HG03457 (cell line): ENCODE data around the gene GRIA1.

Source experiments
- ATAC-seq: cut with Tn5 transposase; IDR thresholded peaks from one replicate; pipeline ENCODE4 v1.9.1; 2021; ENCODE audit warnings: moderate number of reproducible peaks; ENCODE audit not compliant: unreplicated experiment

Gene GRIA1

DNA sequence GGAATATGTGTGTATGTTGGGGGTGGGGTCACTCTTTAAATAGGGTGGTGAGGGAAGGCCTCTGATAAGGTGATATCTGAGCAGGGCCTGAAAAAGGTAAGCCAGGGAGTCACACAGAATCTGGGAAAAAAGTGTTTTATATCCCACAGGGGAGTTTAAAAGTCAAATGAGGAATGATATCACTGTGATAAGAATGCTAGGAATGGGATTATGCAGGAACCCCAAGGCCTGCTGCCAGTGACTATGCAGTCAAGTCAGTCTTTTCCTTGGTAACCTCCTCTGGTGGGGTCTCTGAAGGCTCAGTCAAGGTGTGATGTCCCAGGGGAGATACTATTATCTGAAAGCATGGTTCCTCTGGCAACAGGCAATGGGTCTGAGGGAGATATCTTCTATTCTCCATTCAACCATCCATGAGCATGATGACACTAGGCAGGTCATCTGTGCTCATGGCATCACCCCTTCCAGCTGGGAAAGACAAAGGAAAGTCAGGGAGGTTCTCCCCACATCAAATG, 53.5 kb downstream of the GRIA1 start:
- ATAC-seq = no peak

DNA sequence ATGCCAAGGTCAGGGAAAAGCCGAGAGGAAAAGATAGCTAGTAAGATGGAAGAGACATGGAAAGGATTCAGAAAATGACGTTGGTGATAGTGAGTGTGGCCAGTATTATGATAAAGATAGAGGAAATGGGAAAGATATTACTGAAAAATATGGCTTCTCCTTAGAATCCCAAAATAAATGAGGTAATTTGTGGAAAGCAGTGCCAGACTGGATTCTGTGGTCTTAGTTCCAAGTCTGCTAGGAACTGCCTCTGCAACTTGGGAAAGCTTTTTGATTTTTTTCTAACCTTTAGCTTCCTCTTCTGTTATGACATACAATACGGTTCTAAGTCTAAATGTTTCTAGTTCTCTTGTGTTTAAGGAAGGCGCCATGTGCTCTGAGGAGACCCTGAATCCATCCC, 54.2 kb downstream of the GRIA1 start:
- ATAC-seq = no peak

DNA sequence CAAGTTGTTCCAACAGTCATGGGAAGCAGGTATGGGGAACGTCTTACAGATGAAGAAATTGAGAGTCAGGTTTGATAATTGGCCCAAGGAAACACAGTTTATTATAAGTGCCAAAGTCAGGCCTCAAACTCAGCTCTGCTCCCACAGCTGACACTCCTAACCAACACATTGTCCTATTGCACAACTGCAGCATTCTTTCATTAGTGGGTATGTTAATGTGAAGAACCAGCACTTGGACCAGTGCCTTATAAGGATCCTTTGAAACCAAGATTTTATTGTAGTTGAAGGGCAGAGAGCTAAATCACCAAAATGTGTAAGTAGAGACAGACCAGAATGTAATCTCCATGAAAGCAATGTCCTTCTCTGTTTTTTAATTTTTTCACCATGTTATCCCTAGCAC, 56.1 kb downstream of the GRIA1 start:
- no peak for ATAC-seq

DNA sequence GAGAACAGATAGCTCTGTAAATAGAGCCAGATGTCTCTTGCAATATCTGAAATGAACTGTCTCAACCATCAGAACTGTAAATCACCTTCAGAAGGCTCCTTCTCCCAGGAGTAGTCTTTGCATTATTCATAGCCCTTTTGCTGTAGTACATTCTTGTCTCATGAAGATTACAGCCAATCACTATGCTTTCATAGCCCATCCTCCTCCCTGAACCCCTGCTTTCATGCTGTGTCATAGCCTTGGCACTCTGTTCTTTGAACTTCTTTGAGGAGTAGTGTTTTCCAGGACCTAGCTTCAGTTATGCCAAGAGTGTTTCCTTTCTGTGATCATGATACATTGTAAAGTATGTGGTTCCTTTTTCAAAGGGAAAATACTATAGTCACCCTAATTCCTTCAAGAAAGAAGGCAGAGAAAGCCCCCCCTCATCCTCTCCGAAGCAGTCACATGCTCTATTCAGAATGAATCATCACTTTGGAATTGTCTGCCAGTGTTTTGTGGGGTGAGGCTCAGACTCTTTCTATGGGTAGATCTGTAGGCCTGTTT, 61.1 kb downstream of the GRIA1 start:
- ATAC-seq = no peak

DNA sequence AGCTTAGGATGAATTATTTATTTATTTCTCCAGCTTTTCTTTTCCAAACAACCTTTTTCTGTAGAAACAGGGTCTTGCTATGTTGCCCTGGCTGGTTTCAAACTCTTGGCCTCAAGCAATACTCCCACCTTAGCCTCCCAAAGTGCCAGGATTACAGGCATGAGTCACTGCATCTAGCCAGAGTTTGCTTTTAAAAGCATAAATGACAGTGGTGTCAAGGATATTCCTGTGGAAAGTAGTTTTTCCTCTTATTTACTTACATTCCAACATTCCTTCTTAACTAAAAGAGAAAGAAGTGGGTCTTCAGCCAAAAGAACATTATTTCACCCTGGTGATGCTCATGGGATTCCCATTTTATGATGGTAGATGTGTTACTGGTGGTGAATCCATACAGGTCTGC, 62.4 kb downstream of the GRIA1 start:
- no peak for ATAC-seq

DNA sequence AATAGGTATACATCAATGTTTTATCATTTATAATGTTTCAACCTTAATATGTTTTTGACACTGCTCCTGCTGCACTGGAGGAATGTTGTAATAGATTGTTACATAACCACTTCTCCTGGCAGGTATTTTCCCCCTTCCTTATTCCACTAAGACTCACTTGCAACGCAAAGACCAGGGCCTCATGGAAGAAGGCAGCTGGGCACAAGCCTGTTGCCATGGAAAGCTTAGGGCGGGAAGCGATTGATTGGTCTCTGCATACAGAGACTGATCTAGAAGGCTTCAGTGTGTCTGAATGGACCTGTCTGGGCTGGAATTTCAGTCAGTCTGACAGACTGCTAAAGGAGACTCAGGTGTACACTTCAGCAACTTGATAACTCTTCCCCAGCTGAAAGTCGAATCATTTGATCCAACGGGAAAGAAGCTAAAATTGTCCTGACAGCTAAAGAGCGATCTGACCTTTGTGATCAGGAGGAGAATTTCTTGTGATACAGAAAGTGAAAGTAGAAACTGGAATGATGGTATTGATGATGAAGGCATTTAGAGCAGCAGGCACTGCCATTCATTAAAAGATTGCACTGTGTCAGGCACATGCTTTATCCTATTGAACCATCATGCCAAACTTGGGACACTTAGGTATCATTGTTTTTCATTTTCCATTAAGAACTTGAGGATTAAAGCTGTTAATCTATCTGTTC, 65.1 kb downstream of the GRIA1 start:
- no peak for ATAC-seq

DNA sequence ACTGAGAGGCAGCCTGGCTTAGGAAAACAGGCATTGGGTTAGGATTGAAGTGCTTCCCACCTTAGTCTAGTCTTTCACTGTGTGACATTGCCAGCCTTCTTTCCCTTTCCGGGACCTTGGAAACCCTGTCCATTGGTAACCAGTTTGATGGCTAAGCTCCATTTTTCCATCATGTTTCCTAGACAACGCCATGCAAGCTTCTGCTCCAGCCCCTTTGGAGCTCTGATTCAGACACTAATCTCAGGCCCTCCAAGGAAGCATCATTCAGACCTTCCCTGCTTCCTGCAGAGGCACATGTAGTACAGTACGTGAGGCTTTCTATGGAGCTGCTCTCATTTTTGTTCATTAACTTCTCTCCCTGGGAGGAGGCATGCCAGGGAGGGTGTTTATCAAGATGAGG, 68.5 kb downstream of the GRIA1 start:
- ATAC-seq = no peak

DNA sequence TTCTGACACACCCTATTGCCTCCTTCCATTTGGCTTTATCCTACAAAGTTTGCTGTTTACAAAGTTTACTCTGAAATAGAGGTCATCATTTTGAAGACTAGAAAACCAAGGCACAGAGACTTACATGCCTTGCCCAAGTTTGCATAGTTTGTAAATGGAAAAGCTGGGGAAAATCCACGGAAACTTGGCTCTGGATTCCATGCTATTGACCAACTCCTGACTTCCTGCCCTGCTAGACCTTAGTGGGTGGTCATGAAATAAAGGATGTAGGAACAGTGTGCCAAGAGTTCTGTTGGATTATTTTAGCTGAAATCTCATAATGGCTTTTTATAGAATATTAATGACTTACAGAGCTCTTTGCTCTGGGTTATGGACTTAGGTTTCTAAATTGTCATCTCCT, 69.5 kb downstream of the GRIA1 start:
- ATAC-seq = no peak

DNA sequence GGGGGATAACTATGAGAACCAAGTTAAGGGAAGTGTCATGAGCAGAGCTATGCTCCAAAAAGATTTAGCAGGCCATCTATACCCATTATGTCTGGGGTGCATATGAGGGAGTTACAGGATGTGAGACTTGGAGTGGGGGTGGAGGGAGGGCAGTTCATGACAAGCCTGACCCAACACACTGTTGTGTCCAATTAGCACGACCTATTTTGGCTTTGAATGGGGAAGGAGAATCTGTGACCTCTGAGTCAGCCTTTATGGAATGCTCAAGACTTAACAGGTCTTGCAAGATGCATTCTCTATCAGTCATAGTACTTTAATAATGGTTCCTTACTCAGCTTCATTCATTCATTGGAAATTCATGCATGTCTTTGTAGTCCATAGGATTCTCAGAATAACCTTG, 71.7 kb downstream of the GRIA1 start:
- no peak for ATAC-seq

DNA sequence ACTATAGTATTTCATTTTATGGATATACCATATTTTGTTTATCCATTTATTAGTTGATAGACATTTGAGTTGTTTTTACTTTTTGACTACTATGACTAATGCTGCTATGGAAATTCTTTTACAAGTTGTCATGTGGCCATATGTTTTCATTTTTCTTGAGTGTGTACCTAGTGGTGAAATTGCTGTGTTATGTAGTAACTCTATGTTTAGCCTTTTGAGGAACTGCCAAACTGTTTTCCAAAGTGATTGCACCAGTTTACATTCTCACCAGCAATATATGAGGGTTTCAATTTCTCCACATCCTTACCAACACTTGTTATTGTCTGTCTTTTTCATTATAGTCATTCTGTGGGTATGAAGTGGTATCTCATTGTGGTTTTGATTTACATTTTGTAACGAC, 75.4 kb downstream of the GRIA1 start:
- no peak for ATAC-seq

DNA sequence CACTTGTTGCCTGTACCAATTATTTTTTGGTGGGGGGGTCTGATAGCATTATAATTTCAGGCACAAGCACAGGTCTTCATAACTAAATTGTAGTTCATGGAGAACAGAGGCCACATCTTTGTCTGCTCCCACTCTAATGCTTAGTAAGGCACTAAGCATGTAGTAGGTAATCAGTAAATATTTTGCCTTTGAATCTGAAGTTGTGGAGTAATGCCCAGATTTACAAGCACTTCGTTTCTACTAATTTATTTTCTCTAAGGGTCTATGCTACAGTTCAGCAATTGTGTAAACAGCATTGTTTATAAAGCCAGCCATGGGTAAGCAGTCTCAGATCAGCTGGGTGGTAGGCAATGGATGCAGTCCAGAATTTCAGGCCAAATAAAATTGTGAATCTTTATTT, 78.6 kb downstream of the GRIA1 start:
- no peak for ATAC-seq

DNA sequence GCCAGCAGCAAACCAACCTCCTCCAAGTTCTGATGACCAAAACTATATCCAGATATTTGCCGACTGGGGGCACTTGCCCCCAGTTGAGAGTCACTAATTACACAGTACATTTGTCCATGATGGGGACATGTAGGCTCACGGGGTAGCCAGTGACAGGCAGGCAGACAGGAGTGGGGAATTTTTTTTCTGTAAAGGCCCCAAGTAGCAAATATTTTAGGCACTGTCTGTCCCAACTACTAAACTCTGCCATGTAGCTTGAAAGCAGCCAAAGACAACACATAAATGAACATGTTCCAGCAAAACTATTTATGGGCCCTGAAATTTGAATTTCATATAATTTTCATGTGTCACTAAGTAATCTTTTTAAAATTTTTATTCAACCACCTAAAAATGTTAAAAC, 80.7 kb downstream of the GRIA1 start:
- no peak for ATAC-seq

DNA sequence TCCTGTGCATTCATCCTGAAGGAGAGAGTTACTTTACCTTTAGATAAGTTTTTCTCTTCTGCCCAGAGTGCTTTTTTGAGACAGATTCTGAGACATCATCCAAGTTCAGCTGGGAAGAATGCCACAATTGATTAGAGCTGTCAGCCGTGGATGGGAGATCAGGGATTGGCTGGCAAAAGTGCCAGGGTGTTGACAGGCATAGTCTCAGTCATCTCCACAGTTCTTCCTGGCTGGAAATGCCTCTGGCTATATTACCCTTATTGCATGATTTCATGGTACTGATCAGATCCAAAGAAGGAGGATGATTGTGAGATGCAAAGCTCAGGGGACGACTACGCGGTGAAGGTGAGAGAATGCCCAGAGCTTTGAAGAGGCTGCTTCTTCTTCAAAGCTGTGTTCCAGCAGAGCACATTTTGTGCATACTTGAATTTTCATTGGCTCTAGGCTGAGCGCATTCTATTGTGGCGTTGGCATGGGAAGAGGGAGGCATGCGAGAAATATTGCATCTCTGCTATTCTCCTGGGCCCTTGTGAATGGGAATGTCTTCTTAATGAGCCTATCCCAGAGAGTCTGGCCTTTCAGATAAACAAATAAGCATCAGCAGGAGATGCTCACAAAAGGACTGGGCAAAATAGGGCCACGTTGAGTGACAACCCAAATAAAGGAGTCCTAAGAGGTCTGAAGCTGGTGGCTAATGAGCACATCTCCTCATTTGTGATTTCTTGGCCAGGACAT, 82.1 kb downstream of the GRIA1 start:
- no peak for ATAC-seq

DNA sequence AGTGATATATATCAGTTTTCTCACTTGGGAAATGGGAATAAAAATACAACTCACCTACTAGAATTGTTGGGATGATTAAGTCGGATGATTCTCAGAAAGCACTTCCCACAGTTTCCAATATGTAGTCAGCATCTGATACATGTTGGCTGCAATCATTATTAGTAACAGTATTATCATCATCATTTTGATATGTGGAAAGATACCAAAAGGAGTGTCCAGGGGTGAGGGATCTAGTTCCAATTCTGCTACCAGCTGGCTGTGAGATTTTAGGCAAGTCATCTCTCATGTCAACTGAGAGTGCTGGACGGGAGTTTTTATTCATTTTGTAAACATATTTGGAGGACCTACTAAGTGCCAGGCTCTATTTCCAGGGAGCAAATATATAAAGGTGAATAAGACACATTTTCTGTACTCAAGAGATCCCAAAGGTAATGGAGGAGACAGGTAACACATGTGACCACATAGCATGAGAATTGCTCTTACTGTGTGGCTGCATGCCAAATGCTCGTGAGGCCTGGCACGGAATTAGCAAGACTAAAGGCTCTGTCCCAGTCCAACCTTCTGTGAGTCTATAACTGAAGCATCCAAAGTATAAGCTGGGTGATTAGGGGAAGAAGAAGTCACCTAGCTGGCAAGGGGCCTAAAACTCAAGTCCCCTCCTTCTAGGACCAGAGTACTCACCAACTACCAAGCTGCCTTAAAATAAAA, 83.0 kb downstream of the GRIA1 start:
- ATAC-seq = no peak

DNA sequence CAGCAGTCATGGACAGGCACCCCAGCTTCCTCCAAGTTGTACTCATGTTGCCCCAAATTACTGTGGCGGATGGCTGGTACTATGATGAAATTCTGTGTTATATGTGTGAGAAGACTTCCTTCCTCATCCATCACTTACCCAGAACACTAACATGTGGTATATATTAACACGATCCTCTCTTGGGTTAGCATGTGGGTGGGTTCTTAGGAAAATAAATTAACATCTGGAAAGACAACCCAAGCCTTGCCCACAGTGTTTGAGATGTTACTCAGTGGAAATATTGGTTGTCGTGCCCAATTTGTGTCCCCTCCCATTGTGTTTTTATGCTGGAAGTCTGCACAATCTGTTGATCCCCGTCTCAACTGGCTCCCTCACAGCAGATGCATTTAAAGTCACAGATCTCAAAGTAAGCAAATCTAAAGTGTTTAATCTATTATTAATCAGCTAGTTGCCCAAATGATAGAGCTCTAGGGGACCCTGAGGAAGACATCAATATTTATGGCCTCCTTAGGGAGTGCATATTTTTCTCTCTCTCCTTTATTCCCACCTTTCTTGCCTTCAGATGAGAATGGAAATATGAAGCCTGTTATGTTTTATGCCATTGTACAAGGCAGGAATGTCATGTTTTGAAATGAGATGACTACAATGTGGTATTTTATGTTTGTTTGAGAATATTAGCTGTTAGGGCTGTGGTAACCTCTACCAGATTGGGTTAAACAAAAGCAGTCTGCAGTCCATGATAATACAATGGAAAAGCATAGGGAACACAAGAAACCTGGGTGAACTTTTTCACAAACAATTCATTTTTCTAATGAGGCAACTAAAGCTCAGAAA, 93.9 kb downstream of the GRIA1 start:
- ATAC-seq = no peak

DNA sequence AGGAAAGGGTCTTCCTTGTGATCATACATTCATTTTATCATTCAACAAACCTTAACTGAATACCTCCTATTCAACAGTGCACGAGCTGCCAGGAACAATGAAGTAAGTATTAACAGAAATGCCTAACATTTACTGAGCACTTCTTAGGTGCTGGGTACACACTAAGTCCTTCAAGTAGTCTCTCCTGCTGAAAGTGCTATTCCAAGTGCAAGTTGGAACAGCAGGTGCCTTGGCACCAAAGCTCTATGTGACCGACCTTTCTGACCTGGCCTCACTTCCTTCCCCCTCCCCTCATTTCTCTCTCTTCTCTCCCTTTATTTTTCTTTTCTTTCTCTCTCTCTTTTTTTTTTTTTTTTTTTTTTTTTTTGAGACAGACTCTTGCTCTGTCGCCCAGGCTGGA, 94.5 kb downstream of the GRIA1 start:
- ATAC-seq = no peak

DNA sequence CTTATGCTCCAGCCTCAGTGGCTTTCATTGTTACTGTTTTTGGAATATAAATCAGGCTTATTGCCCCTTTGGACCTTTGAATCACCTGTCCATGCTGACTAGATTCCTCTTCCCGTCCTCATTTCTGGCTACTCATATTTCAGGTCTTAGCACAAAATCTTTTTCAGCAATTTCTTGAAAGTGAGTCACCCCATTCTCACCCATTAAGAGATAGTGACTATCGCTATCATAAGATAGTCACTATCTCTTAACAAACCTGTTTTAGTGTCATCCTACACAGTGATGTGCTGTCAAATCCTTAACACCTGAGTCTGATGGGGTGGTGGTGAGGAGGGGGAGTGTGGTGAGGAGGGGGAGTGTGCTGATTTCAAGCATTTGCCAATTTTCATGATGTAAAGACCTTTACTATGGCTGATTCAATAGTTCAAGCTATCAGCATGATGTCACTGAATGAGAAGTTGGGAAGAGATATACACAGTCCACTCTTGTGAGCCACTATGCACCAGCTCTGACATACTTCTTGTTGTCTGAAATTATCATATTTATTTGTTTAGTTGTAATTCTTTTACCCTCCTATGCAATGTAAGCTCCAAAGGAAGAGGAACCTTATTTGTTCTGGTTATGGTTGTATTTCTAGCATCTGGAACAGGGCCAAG, 95.3 kb downstream of the GRIA1 start:
- ATAC-seq = no peak

DNA sequence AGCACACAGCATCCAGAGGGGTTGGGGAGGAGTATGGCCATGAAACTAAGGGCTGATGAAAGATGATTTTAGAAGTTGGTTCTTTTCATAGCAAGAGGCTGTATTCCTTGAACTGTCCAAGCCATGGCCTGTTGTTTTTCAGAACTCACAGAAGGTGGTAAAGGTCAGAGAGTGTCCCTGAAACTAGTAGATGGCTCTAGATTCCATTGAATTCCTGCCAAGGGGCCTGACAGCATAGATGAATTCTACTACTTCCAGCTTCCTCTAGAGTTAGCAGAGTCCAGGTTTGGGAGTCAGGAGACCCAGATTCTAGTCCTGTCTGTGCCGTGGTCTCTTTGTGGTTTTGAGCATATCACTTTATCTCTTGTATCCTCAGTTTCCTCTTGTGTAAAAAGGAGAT, 101.6 kb downstream of the GRIA1 start:
- ATAC-seq = no peak

DNA sequence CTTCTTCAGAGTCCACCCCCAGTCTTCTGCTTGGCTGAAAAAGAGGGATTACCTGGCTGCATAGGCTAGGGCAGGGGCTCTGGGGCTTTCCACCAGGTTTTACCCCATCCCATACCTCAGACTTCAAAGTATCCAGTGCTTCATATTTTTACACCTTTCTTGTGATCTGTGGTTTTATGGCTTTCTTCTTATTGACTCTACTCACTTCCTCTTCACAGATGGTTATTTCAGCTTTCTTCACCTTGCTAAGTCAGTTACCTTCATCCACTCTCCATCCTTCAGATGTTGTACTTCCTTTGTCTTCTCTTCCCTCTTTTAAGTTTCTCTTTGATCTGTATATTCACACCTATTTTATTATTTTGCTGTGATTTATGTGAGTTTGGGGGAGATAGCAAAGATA, 104.3 kb downstream of the GRIA1 start:
- no peak for ATAC-seq

DNA sequence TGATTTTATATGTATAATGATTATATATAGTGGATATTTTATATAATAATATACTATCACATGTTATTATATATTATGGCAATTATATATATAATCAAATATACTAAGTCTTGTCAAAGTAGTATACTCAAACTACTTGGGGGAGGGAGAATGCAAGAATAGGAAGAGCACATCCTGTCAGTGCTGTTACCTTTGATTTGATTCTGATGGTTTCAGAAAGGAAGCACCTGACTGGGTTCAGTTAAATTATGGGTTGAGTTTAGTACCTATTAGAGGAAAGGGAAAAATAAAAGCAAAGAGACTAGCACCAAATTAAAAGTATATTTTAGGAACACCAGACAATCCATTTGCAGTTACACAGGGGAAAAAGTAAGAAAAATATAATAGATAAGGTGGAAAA, 107.6 kb downstream of the GRIA1 start:
- no peak for ATAC-seq
